OCI-LY3 (cell line): ENCODE data around the gene KCNMA1.

Experiments used
- H2AFZ ChIP-seq: fragments of 200-600, 300-600 bp; shearing (Covaris generic); 2 replicates; pipeline ENCODE4 v1.6.0; 2014; ENCODE audit warnings: antibody characterized with exemption, low read depth, low read length
- H3K27ac ChIP-seq: fragments of 200-600, 300-600 bp; sonication (generic); 2 replicates; pipeline ENCODE4 v1.5.1; 2014; ENCODE audit warnings: mild to moderate bottlenecking, low read length, moderate library complexity, mixed read lengths
- H3K27me3 ChIP-seq: fragments of 200-600, 300-600 bp; sonication (generic); 2 replicates; pipeline ENCODE4 v1.6.1; 2014; ENCODE audit warnings: low read depth, low read length, mixed read lengths
- H3K36me3 ChIP-seq: fragments of 200-600, 300-600 bp; sonication (generic); replicated peaks from 2 replicates; pipeline ENCODE3; 2014; ENCODE audit warnings: low read depth, low read length, mixed read lengths
- H3K4me1 ChIP-seq: fragments of 300-600, 200-600 bp; sonication (generic); 2 replicates; pipeline ENCODE4 v1.6.1; 2014; ENCODE audit warnings: low read length, mixed read lengths
- H3K4me2 ChIP-seq: fragments of 200-600, 300-600 bp; sonication (generic); 2 replicates; pipeline ENCODE4 v1.6.1; 2014; ENCODE audit warnings: low read length, mixed read lengths
- H3K4me3 ChIP-seq: fragments of 300-600, 200-600 bp; sonication (generic); 2 replicates; pipeline ENCODE4 v1.5.1; 2014; ENCODE audit warnings: antibody characterized with exemption, mild to moderate bottlenecking, low read length, moderate library complexity
- H3K79me2 ChIP-seq: fragments of 300-600, 200-600 bp; shearing (Covaris generic); 2 replicates; pipeline ENCODE4 v1.6.1; 2014; ENCODE audit warnings: mild to moderate bottlenecking, low read length, mixed read lengths
- H3K9ac ChIP-seq: fragments of 300-600, 200-600 bp; shearing (Covaris generic); 2 replicates; pipeline ENCODE4 v1.6.0; 2014; ENCODE audit warnings: mild to moderate bottlenecking, low read length, moderate library complexity
- H3K9me3 ChIP-seq: fragments of 200-600, 300-600 bp; shearing (Covaris generic); 2 replicates; pipeline ENCODE4 v1.6.1; 2014; ENCODE audit warnings: low read length, mixed read lengths; ENCODE audit not compliant: insufficient read depth
- H4K20me1 ChIP-seq: fragments of 200-600, 300-600 bp; sonication (generic); 2 replicates; pipeline ENCODE4 v1.6.1; 2016; ENCODE audit warnings: low read length, mixed read lengths; ENCODE audit not compliant: insufficient read depth
- CTCF ChIP-seq: fragments of 200-600, 300-600 bp; sonication (generic); IDR thresholded peaks from 2 replicates; pipeline ENCODE4 v1.5.1; 2014; ENCODE audit warnings: antibody characterized with exemption, low read length, low read depth
- EZH2phosphoT487 ChIP-seq: fragments of 200-600 bp; shearing (Covaris generic); IDR thresholded peaks from 2 replicates; pipeline ENCODE4 v1.6.1; 2018; ENCODE audit warnings: antibody characterized with exemption, mixed run types, low read depth

The KCNMA1 gene

DNA sequence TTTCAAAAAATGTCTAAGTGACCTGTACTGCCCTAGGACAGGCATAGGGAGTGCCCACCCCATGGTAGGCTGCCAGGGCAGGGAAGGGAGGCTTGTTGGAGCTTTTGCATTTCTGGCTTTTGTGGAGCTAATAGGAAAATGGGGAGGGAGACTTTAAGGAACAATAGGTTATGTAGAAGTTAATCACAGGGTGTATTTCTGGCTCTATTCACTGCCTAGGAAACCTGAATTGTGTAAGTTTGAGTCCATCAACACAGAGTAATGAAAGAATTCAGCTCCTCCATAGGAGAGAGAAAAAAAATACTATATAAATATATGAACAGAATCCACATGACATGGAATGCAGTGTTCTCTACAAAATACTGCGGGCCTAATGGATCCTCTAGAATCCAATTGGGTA is 661.5 kb downstream of the KCNMA1 start:
- Histone ChIP-seq H3K4me3 (no peak overlapping the region), H3K4me2 (no peak overlapping the region), H3K27me3 (no peaks in the 10 kb centered on the region), H4K20me1 (no peaks in the 10 kb centered on the region), H3K27ac (no peak overlapping the region), H3K9me3 (no peaks in the 10 kb centered on the region), H2AFZ (no peak overlapping the region), H3K36me3 (no peaks in the 10 kb centered on the region), H3K9ac (no peak overlapping the region), H3K79me2 (no peaks in the 10 kb centered on the region), H3K4me1 (no peaks in the 10 kb centered on the region)
- TF ChIP-seq EZH2phosphoT487 = no peak
- no peak for TF ChIP-seq CTCF

- no peaks in the 10 kb centered on the region for H3K79me2 ChIP-seq
- TF ChIP-seq EZH2phosphoT487 = no peak
Observed at GRCh38 chr10:76975126-76975525, 662.5 kb downstream of the KCNMA1 start.

DNA sequence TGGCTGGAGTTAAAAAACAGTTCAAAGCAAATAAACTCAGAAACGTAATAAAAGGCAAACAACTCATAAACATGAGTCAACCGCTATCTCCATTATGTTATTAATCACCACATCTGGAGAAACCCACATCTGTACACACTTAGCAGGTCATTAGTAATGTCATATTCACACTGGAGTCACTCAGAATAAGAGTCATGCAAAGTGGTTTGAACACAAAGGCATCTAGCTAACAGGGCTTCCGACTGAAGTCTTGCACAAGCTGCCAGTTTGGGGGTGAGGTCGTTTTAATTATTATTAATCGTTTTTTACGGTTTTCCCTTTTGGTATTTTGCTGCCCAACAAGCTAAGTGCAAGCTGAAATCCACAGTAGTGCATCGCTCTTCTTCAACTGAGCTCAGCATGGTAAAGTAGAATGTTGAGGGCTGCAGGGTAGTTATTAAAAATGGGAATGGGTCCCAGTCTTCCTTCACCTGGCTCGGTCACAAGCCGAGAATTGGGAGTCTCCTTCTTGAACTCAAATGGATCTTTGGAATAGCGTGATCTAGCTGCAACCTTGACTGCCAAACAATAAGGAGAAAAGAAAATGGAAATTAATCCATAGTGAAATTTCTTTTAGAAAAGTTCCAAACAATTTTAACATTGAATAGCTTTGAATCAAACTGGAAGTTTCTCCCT is 663.5 kb downstream of the KCNMA1 start:
- Histone ChIP-seq H2AFZ (no peak overlapping the region), H3K27ac (no peak overlapping the region), H3K36me3 (no peaks in the 10 kb centered on the region), H4K20me1 (no peaks in the 10 kb centered on the region), H3K4me3 (no peak overlapping the region), H3K4me2 (no peak overlapping the region), H3K9me3 (no peaks in the 10 kb centered on the region), H3K4me1 (no peaks in the 10 kb centered on the region), H3K9ac (no peak overlapping the region), H3K27me3 (no peaks in the 10 kb centered on the region), H3K79me2 (no peaks in the 10 kb centered on the region)
- TF ChIP-seq CTCF (no peak), EZH2phosphoT487 (no peak)

More at GRCh38 chr10:76975126-76975525, 662.5 kb downstream of the KCNMA1 start:
- H3K9me3 ChIP-seq = no peaks in the 10 kb centered on the region
- no peaks in the 10 kb centered on the region for H4K20me1 ChIP-seq
- H3K4me3 ChIP-seq = no peak overlapping the region
- H3K27me3 ChIP-seq = no peaks in the 10 kb centered on the region
- no peaks in the 10 kb centered on the region for H3K4me1 ChIP-seq
- H3K4me2 ChIP-seq = no peak overlapping the region
- no peaks in the 10 kb centered on the region for H3K36me3 ChIP-seq
- no peak overlapping the region for H2AFZ ChIP-seq
- no peak overlapping the region for H3K27ac ChIP-seq
- H3K9ac ChIP-seq = no peak overlapping the region

- H3K4me2 ChIP-seq = no peak overlapping the region
- TF ChIP-seq CTCF (no peak), EZH2phosphoT487 (no peak)
- no peaks in the 10 kb centered on the region for H3K27me3 ChIP-seq
Observed at GRCh38 chr10:76973091-76974016, 664.3 kb downstream of the KCNMA1 start.

More at GRCh38 chr10:76973091-76974016, 664.3 kb downstream of the KCNMA1 start:
- no peaks in the 10 kb centered on the region for H3K9me3 ChIP-seq
- H3K27ac ChIP-seq = no peak overlapping the region
- no peaks in the 10 kb centered on the region for H3K79me2 ChIP-seq
- no peaks in the 10 kb centered on the region for H3K36me3 ChIP-seq
- no peak overlapping the region for H3K9ac ChIP-seq
- no peak overlapping the region for H3K4me3 ChIP-seq
- H2AFZ ChIP-seq = no peak overlapping the region
- no peaks in the 10 kb centered on the region for H4K20me1 ChIP-seq
- H3K4me1 ChIP-seq = no peaks in the 10 kb centered on the region
